Stimulated activated CD8-positive, alpha-beta memory T cell treated with anti-CD3 and anti-CD28 coated beads, Interleukin-12 subunit alpha, Interleukin-12 subunit beta, amount 100 ng/mL, for 24 hours (primary cell): ENCODE results near the gene NT5DC2.

ENCODE experiments used
- DNase-seq: peaks from one replicate; pipeline ENCODE4 v3.0.0-alpha.2; 2020; ENCODE audit errors: extremely low read depth

NT5DC2 gene

DNA sequence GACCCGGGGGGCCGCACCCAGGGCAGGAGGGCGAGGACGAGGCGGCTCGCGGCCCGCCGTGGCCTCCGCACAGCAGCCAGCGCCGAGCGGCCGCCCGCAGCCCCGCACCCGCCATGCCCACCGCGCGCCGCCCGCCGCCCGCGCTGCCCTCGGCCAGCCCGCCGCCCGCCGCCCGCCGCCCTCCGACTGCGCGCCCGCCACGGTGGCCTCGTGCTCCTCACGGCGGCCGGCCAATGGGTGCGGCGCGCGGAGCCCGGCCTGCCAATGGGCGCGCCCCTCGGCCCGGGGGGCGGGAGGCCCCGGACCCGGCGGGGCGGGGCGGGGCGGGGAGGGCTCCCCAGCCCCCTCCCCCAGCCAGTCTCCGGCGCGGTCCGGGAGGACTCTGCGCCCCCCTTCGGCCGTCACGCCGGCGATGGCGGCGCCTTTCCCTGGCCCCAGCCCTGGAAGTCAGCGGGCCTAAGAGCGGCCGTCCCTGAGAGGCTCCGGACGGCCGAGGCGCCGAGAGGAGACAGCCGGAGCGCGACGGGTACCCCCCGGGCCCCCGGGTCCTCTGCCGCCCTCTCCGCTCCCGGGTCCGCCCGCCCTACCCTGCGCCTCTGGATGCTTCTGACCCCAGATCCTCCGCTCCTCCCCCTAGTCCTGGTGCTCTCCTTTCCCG, at the start of gene NT5DC2:
Gene NT5DC2 (minus strand): TSS at position 235 of the 658 bp plus-strand sequence. CDS start 120 bp downstream, at position 115.
- peak; percentile 30 for DNase-seq

DNA sequence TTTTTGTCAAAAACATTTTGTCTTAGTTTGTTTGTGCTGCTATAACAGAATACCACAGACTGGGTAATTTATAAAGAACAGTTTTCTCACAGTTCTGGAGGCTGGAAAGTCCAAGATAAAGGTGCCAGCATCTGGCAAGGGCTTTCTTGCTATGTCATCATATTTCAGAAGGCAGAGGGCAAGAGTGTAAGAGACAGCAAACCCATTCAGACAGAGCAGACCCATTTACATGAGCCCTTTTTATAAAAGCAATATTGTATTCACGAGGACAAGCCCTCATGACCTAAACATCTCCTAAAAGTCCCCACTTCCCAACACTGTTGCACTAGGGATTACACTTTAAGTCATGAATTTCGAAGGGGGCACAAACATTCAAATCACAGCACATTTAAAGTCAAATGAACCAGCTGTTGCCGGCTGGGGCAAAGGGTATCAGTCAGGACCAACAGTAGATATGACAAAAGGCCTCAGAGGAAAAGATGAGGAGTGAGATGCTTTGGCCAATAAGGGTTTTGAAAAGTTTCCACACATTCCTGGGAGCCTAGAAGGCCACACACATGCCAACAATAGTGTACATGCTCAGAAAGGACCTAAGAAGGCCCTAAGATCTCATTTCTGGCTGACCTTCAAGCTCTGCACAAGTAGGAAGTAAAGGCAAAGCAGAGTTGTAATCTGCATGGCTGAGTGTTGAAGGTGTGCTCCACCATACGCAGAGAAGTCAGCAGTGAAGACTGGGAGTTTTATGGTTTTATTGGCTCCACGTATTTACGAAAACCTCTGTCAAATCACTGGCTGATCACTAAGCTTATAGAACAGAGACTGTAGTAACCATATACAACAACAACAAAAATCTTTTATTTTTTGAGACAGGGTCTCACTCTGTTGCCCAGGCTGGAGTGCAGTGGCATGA, 40.7 kb upstream of the NT5DC2 start:
- DNase-seq: no peak

DNA sequence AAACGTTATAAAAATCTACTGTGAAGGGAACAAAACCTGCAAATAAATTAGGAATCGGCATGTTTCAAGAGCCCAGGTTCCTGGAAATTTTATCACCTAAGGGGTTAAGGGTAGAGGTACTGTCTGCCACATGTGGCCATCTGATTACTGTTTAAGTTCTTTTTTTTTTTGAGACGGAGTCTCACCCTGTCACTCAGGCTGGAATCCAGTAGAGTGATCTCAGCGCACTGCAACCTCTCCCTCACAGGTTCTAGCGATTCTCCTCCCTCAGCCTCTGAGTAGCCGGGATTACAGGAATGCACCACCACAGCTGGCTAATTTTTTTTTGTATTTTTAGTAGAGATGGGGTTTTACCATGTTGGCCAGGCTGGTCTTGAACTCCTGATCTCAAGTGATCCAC, 38.6 kb upstream of the NT5DC2 start:
- DNase-seq: no peak

DNA sequence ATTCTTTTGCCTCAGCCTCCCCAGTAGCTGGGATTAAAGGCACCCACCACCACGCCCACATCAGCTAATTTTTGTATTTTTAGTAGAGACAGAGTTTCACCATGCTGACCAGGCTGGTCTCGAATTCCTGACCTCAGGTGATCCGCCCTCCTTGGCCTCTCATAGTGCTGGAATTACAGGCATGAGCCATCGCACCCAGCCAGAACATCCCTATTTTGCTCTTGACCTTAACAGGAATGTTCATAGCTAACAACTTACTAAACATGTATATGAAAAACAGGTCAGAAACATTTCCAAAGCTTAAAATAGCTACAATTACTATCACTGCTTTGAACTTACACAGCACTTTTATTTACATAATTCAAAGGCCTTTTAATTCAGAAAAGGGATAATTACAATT, 36.4 kb upstream of the NT5DC2 start:
- no peak for DNase-seq

DNA sequence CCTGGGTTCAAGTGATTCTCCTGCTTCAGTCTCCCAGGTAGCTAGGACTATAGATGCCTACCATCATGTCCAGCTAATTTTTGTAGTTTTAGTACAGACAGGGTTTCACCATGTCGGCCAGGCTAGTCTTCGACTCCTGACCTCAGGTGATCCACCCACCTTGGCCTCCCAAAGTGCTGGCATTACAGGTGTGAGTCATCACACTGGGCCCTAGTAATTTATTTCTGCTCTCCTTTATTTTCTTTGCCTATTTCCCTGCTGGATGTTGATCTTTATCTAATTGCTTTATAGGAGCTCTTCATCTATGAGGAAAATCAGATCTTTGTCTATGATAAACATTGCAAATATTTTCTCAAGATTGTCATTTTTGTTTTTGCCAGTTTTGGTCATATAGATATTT, 34.4 kb upstream of the NT5DC2 start:
- no peak for DNase-seq

DNA sequence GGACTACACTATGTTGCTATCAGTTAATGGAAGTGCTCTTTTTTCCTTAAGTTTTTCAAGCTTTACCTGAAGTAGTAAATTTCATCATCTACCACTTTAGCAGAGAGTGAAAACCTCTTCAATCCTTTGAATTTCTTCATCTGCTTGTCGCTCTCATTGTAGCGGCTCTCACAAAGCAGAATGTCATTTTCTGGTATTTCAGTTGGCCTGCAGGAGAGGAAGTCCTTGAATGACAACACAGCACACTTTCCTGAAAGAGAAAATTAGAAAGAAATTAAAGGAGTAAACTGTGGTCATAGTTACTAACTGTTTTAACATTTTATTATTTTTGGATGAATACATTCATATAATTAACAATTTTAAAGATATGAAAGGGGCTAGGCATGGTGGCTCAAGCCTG, 30.3 kb upstream of the NT5DC2 start:
- no peak for DNase-seq

DNA sequence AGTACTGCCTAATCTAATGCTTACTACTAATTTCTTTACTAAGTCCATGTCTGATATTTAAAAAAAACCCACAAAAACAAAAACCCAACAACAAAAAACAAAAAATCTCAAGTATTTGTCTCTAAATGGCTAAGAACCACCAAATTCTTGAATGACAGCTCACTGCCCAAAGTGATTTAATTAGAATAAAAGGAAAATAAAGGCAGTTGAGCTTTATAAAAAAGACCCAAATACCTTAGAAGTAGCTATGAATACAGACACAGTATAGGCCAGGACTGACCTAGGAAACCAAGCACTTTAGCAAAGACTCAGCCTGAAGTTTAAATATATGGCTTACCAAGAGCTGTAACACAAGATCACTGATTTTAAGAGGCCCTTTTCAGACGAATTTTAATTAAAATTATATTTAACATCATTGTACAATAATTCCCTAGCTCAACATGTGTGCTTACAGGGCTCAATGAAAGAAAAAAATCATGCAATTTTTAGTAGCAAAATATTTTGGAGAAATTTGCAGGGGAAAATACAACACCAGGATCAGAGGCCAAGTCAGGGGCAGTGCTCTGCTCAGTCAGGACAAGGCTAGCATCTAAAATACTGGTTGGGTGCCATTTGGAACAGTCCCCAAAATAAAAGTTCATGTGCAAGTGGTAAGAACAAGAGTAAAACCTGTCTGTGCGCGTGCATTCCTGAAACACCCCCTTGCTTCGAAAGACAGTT, 27.5 kb upstream of the NT5DC2 start:
- DNase-seq: no peak

DNA sequence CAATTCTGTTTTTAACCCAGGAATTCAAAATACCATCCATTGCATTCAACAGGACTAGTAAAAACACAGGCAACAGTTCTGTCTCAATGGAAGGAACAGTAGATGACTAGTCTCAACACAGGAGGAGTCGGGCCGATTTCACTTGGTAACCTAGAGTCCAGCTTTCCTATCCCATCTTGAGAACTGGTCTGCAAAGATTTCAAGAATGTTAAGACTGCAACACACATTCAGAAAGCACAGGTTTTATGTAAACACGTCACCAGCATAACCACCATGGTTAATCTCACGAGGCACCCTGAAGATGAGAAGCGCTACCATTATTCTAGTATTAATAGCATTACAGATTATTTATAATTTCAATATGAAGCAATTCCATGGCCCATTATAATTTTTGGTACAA, 24.8 kb upstream of the NT5DC2 start:
- no peak for DNase-seq

DNA sequence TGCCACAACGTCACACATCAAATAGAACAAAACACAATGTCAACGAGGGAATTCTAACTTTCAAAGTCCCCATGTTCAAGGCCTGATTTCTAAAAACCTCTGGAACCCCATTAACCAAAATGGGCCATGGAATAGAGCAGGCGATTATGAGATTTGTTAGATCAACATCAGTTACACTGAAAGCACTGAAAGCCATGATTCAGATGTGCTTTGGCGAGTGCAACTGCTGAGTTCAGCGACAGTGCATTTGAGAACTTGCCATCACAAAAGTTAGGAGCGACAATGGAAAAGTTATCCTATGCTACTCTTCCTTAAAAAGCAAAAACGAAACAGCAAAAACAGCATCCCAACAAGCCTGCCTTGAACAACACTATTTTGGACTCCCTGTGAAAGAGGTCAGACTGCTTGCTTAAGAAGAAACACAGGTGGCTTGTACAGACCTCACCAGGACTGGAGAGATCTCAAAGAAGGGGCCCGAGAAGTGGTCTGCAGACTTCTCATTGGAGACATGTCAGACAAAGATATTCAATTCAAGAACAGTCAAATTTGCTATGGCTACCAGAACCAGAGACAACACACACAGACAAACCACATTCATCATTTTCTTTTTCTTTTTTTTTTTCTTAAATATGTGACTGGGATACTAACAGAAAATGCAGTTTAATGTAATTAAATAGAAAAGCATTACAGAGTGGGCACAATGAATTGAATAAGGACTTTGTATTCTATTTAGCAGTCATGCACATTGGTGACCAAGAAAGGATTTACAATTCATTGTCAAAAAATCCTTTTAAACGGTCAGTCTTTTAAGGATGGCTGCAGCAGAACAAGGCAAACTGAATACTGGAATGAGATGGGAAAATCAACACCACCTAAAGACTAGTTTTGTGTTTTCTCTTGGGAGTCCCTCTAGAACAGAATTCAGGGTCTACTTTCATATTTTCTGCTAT, 23.6 kb upstream of the NT5DC2 start:
- DNase-seq: no peak

DNA sequence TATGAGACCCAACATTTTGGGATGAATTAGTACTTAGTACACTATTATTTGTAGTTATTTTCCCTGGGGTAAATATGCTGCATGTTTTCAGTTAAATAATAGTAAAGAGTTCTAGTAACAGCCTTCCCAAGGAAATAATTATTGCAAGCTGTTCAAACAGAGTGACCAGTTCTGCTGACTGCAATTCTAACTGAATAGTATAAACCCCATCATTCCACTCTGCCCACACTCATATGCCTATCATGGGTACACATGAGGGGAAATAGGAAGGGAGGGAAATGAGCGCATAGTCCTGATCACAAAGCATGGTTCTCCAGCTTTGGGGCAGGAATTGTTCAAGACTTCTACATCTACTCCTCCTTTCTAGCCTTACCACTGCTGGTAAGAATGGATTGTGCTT, 21.4 kb upstream of the NT5DC2 start:
- no peak for DNase-seq

DNA sequence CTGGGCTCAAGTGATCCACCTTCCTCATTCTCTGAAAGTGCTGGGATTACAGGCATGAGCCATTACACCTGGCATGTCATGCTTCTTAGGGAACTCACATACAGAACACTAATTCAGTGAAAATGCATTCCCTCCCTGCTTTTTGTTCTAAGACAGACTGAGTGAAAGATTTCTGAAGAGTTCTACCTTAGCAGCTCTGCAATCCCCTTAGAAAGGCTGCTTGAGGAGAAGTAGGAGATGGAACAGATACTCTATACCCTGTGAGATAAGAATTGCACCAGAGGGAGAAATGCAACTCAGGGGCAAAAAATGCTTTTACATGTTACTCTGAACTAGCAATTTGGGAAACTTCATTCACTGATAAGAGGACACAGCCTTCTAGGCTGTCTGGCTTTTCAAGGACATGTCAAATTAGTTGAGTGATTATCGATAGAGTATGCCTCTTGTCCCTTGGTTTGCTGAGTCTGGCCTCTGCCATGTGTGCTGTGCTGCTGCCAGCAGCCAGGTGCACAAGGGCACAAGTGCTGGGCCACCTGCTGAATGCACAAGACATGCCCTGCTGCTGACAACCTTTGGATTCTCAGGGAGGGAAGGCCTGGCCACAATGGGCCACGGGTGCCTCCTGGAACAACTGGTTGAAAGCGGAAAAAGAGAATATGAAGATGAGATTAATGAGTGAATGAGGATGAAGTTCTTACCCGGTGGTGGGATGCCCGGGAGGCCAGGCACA, 20.5 kb upstream of the NT5DC2 start:
- DNase-seq: no peak

DNA sequence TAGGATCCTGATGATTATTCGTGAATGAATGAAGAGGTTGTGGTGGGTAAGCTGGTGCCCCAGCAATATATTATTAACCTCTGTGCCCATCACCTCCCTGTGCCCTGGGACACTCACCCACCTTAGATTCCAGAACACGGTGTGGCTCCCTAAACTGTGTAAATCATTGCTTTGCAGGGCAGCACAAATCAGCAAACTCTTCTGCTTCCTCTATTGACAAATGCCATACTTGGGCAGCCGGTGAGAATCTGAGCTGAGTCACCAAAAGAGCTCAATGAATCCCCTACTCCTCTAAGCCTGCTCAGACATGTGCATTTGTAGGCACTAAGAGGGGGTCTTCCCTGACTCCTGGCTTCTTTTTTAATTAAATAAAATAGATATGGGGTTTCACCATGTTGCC, 18.4 kb upstream of the NT5DC2 start:
- DNase-seq: no peak

DNA sequence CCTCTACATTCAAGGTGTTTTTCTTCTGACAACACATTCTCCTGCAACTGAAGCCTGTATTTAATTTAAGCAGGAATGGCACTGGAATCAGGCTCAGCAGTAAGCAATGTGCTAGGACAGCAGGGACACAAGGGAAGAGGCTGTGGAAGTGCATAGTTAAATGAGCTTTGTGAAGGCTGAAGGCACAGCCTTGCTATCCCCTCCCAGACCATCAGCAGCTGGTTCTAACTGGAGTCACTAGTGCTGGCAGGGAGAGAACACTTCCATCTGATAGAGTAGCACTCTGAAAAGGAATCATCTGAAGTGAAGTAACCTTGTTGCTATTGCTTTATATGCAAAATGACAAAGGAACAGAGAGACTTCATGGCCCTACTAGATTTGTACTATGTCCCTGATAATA, 17.5 kb upstream of the NT5DC2 start:
- DNase-seq: no peak

DNA sequence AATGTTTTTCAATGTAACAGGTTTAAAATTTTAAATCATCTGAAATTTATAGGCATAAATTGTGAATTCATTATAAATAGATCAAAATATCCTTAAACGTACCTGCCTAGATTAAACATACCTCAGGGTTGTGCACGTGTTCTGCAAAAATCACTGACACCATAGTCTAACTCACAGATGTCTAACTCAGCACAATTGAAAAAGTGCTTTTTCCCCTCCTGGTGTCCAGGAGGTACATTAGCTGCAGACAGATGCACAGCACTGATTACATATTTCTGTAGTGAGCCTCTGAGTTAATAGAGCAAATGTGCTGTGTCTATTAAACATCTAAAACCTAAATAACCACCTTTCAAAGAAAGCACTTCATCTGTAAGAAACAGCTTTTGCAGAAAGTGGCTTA, 13.5 kb upstream of the NT5DC2 start:
- DNase-seq: no peak

DNA sequence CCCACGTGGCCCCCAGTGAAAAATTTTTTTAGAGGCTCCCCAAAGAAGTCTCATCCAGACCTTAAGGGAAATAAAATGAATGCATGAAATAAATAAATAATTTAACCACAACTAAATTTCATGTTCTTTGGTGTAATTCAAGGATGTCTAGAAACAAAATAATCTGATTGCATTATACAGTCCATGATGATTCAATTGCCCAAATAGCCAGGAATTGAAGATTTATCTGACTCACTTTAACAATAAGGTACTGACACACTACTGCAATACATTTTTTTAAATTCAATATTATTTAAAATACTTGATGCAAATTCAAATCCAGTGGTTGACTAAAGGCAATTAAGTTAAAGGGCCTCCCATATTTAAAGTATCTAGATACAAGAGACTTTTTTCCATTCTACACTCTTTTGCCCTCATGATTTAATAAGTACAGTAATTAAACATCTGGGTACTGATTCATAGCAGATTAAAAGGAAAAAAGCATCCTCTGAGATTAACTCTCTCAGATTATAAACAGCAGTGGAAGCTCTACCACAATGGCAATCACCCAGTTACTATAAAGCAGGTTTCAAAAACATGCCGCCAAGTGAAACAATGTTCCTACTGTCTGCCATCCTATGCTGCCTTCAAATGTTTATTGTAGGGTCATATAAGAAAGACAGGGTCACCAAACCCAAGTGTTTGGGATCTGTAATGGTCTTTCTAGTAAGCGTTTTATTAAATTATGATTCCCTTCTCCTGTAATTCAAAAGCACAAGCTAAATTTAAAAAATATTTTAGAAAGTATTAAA, 12.6 kb upstream of the NT5DC2 start:
- DNase-seq: no peak

DNA sequence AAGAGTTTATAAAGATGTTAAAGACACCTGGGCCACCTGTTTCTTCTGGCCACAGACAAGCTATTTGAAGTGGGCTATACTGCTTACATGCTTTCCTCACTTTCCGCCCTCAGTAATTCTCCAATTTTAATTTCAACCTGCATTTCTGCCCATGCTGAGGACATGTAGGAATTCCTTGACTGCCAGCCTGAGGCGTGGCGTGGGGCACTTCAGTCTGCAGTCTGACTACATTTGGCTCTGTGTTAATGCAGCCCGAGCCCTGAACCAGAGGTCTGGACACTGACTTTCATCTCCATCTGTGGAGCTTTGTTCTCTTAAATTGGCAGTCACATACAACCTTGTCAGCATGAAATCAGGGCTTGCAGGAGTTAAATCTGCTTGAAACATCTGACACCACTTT, 11.3 kb upstream of the NT5DC2 start:
- DNase-seq: no peak

DNA sequence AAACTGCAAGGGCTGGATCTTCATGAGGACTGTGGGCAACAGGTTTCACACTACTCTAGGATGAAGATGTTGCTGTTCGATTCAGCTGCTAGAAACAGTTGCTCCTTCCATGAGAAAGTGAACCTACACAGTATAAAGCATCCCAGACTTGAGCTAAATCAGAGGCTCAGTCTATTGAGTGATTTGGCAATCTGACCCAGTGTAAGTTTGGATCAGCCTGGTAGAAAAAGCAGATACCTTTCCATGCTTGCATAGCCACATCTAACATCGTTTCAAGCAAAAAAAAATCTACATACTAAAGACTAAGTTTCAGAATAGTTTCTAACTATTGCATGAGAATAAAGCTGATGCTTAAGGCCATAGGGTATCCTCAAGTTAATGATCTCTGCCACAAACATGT, 7.4 kb upstream of the NT5DC2 start:
- no peak for DNase-seq

DNA sequence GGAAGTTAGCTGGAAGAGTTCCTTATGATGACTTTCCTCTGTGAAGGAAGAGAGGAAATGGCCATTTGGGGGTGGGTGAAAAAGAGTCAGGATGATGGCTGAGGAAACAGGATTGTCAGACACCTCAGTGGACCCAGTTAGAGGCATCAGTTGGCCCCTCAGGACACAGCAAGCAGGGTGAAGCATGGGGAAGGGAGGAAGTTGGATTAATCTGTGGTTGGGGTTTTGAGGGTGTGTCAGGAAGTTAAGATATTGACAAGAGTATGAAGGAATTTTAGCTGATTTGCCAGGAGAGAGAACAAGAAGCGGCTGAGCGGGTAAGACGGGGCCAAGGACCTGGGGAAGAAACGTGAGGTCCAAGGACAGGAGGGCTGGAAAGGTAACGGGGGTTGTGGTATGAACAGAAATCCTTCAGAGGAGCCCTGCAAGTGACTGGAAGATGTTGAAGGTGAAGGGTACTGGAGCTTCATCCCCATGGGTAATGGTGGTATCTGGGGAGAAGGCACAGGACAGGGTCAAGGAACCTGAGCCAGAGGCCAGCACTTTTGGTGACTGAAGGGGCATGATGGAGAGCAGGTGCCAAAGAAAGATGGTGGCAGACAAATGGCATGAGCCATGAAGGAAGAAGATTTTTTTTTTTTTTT, 5.5 kb upstream of the NT5DC2 start:
- no peak for DNase-seq

DNA sequence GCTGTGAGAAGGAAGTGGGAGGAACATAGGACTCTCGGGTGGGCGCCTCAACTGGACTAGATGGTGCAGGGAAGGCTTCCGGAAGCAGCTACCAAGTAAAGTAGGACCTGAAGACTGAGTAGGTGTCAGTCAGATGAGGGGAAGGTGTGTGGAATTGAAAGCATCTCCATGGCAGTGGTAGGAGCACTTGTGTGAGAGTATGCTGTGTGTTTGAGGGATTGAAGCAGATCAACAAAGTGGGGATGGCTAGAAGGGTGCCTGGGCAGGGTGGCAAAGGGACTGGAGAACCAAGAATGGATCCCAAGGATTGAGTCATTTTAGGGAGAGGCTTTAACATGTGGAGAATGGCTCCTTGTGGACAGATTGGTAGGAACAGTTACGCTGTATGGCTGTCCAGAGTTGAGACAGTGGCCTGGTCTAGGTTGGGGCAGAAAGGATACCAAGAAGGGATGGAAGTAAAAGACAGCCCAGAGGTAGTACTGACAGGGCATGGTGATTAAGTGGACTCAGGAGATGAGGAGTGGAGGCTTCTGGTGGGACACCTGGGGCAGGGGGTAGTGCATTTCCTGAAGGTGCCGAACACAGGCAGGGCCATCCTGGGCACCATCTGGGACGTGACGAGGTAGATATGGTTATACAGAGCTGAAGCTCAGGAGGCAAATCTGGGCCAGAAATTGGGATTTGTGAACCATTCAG, 4.2 kb upstream of the NT5DC2 start:
- no peak for DNase-seq
